Astrocyte of the cerebellum (primary cell): Measurements from ENCODE around the gene KCNA2.

ENCODE experiments used
- DNase-seq: peaks from one replicate; pipeline ENCODE4 v3.0.0-alpha.2; 2011; ENCODE audit warnings: low read depth
- H3K4me3 ChIP-seq: 2 replicates; pipeline ENCODE4 v1.5.1; 2011; ENCODE audit warnings: mild to moderate bottlenecking, low read depth, low read length, moderate library complexity
- CTCF ChIP-seq: IDR thresholded peaks from 2 replicates; pipeline ENCODE4 v1.5.1; 2012; ENCODE audit warnings: low read length, low read depth, moderate library complexity, mild to moderate bottlenecking; ENCODE audit errors: missing control alignments
- in situ Hi-C: cut with HindIII; loops from 2 replicates; pipeline ENCODE4 v1.10.0; 2017; ENCODE audit warnings: low sequenced_read_pairs

KCNA2 gene

GRCh38 chr1:110587906-110588305 is 18.3 kb downstream of the KCNA2 start:
- TF ChIP-seq CTCF, result no peak
- in situ Hi-C loops, result no loop called here
- H3K4me3 ChIP-seq, result no peak overlapping the region
- no peak for DNase-seq

- TF ChIP-seq CTCF, result no peak
- no peak overlapping the region for H3K4me3 ChIP-seq
- DNase-seq, result no peak
- in situ Hi-C loops, result no loop called here
Measured at GRCh38 chr1:110585481-110585880, 20.7 kb downstream of the KCNA2 start.

- TF ChIP-seq CTCF, result no peak
- no peak overlapping the region for H3K4me3 ChIP-seq
- in situ Hi-C loops, result no loop called here
- DNase-seq, result no peak
Measured at GRCh38 chr1:110584045-110584444, 22.1 kb downstream of the KCNA2 start.

GRCh38 chr1:110583505-110583904 is 22.7 kb downstream of the KCNA2 start:
- DNase-seq, result no peak
- in situ Hi-C loops, result no loop called here
- TF ChIP-seq CTCF, result no peak
- no peak overlapping the region for H3K4me3 ChIP-seq

GRCh38 chr1:110582378-110582777 is 23.8 kb downstream of the KCNA2 start:
- no peak for TF ChIP-seq CTCF
- no peak overlapping the region for H3K4me3 ChIP-seq
- in situ Hi-C loops, result no loop called here
- DNase-seq, result no peak

- no peak overlapping the region for H3K4me3 ChIP-seq
- in situ Hi-C loops, result no loop called here
- no peak for TF ChIP-seq CTCF
- no peak for DNase-seq
Measured at GRCh38 chr1:110581682-110582145, 24.4 kb downstream of the KCNA2 start.

- DNase-seq, result no peak
- no peak for TF ChIP-seq CTCF
- no peak overlapping the region for H3K4me3 ChIP-seq
- in situ Hi-C loops, result no loop called here
Measured at GRCh38 chr1:110580244-110580643, 25.9 kb downstream of the KCNA2 start.
